ENCODE results near the gene IFNA17.
"Not testable (repeated sequence)": the region's sequence is repeated elsewhere in the genome, so short reads cannot be mapped to it uniquely, and the experiment has no call there.

The IFNA17 gene

GRCh38 chr9:21228122-21228521 lies at the start of gene IFNA17:
Gene IFNA17, minus strand, starts transcription at chr9:21228222. Its CDS starts 49 bp downstream, at chr9:21228173.
- DNase-seq: no peak

- DNase-seq: no peak
Measured at GRCh38 chr9:21268347-21268657, 40.3 kb upstream of the IFNA17 start.

GRCh38 chr9:21267485-21268346 lies 39.7 kb upstream of the IFNA17 start:
- DNase-seq: no peak

GRCh38 chr9:21266733-21267484 lies 38.9 kb upstream of the IFNA17 start:
- DNase-seq: peak in 1 of 2 experiments; percentile 31

GRCh38 chr9:21265421-21266189 lies 37.6 kb upstream of the IFNA17 start:
- no peak for DNase-seq

- DNase-seq: no peak
Measured at GRCh38 chr9:21255538-21256212, 27.7 kb upstream of the IFNA17 start.

- peak in 1 of 2 experiments; percentile 19 for DNase-seq
Measured at GRCh38 chr9:21252721-21253547, 24.9 kb upstream of the IFNA17 start.

GRCh38 chr9:21251638-21252037 lies 23.6 kb upstream of the IFNA17 start:
- no peak for DNase-seq

- no peak for DNase-seq
Measured at GRCh38 chr9:21251190-21251589, 23.2 kb upstream of the IFNA17 start.

GRCh38 chr9:21244836-21245235 lies 16.8 kb upstream of the IFNA17 start:
- no peak for DNase-seq

- DNase-seq: no peak
Measured at GRCh38 chr9:21239911-21240310, 11.9 kb upstream of the IFNA17 start, which contains the start of gene IFNA14. Gene IFNA14, minus strand, starts transcription at chr9:21240005. Its CDS starts 70 bp downstream, at chr9:21239935.

GRCh38 chr9:21236360-21236714 lies 8.3 kb upstream of the IFNA17 start:
- DNase-seq: not testable (repeated sequence)

GRCh38 chr9:21235468-21236359 lies 7.7 kb upstream of the IFNA17 start:
- peak; percentile 30 to 61 for DNase-seq

GRCh38 chr9:21234153-21234687 lies 6.2 kb upstream of the IFNA17 start:
- no peak for DNase-seq

- no peak for DNase-seq
Measured at GRCh38 chr9:21233258-21233657, 5.2 kb upstream of the IFNA17 start.

GRCh38 chr9:21217211-21217610 lies 10.8 kb downstream of the IFNA17 start, which contains the start of gene IFNA16:
Gene IFNA16, minus strand, starts transcription at chr9:21217311. Its CDS starts 6 bp downstream, at chr9:21217305.
- DNase-seq: not testable (repeated sequence)

GRCh38 chr9:21213411-21214326 lies 14.4 kb downstream of the IFNA17 start:
- peak in 1 of 2 experiments; percentile 26 for DNase-seq

- DNase-seq: not testable (repeated sequence)
Measured at GRCh38 chr9:21212160-21212559, 15.9 kb downstream of the IFNA17 start.

GRCh38 chr9:21210782-21211181 lies 17.2 kb downstream of the IFNA17 start:
- DNase-seq: not testable (repeated sequence)
